ENCODE data around the gene MMD2.
"Not testable (repeated sequence)": the region's sequence is repeated elsewhere in the genome, so short reads cannot be mapped to it uniquely, and the experiment has no call there.

MMD2 gene

GRCh38 chr7:4894482-4894881 is 64.5 kb downstream of the MMD2 start:
- no peak for DNase-seq (ENCODE audit: low spot score)

GRCh38 chr7:4893929-4894475 is 65.0 kb downstream of the MMD2 start:
- no peak for DNase-seq (ENCODE audit: low spot score)

- DNase-seq (ENCODE audit: low spot score) = not testable (repeated sequence)
These were observed 65.8 kb downstream of the MMD2 start for GRCh38 chr7:4893188-4893587.

- not testable (repeated sequence) for DNase-seq (ENCODE audit: low spot score)
These were observed 67.5 kb downstream of the MMD2 start for GRCh38 chr7:4891522-4891921.

- DNase-seq (ENCODE audit: low spot score) = no peak
These were observed 69.3 kb downstream of the MMD2 start for GRCh38 chr7:4889682-4890081.

- DNase-seq (ENCODE audit: low spot score) = no peak
These were observed 70.8 kb downstream of the MMD2 start for GRCh38 chr7:4888161-4888560.

GRCh38 chr7:4886671-4887070 is 72.3 kb downstream of the MMD2 start:
- DNase-seq (ENCODE audit: low spot score) = no peak

GRCh38 chr7:4885317-4885807 is 73.6 kb downstream of the MMD2 start:
- DNase-seq (ENCODE audit: low spot score) = no peak

- DNase-seq (ENCODE audit: low spot score) = no peak
These were observed 74.8 kb downstream of the MMD2 start for GRCh38 chr7:4884164-4884563.

GRCh38 chr7:4883372-4884144 is 75.4 kb downstream of the MMD2 start, which contains the start of gene RADIL:
TSS of gene RADIL (minus strand) at chr7:4883716. CDS start at chr7:4878139, 5,577 bp downstream.
- DNase-seq (ENCODE audit: low spot score) = peak; percentile 98

- DNase-seq (ENCODE audit: low spot score) = no peak
These were observed 76.0 kb downstream of the MMD2 start for GRCh38 chr7:4883033-4883371.

GRCh38 chr7:4882169-4883032 is 76.6 kb downstream of the MMD2 start:
- peak; percentile 88 for DNase-seq (ENCODE audit: low spot score)

GRCh38 chr7:4880218-4880617 is 78.8 kb downstream of the MMD2 start:
- DNase-seq (ENCODE audit: low spot score) = no peak

- no peak for DNase-seq (ENCODE audit: low spot score)
These were observed 79.4 kb downstream of the MMD2 start for GRCh38 chr7:4879396-4880081.

- DNase-seq (ENCODE audit: low spot score) = no peak
These were observed 80.4 kb downstream of the MMD2 start for GRCh38 chr7:4878336-4879335.

GRCh38 chr7:4876586-4876985 is 82.4 kb downstream of the MMD2 start:
- no peak for DNase-seq (ENCODE audit: low spot score)

GRCh38 chr7:4875391-4875790 is 83.6 kb downstream of the MMD2 start:
- no peak for DNase-seq (ENCODE audit: low spot score)

- DNase-seq (ENCODE audit: low spot score) = no peak
These were observed 85.7 kb downstream of the MMD2 start for GRCh38 chr7:4873071-4873944.

- DNase-seq (ENCODE audit: low spot score) = no peak
These were observed 86.9 kb downstream of the MMD2 start for GRCh38 chr7:4871930-4872675.
